ENCODE measurements around the gene RAMP1.

The RAMP1 gene

DNA sequence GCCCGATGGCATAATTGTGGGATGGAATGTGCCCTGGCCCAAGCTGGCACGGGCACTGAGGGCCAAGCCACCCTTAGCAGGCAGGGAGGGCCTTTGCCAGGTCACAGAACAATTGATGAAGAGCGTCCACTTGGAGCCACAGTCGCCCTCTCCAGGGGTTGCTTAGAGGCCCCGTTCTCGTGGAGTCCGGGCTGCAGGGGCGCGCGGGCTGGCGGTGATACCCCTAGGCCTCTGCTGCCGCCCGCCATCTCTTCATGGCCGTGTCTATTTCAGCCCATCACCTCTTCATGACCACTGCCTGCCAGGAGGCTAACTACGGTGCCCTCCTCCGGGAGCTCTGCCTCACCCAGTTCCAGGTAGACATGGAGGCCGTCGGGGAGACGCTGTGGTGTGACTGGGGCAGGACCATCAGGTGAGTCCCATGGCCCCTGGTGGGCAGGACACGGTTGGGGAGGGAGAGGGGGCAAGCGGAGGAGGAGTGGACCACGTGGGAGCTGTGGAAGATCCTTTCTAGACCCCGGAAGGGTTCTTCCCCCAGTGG is 17.6 kb downstream of the RAMP1 start:
- DNase-seq, result no peak

DNA sequence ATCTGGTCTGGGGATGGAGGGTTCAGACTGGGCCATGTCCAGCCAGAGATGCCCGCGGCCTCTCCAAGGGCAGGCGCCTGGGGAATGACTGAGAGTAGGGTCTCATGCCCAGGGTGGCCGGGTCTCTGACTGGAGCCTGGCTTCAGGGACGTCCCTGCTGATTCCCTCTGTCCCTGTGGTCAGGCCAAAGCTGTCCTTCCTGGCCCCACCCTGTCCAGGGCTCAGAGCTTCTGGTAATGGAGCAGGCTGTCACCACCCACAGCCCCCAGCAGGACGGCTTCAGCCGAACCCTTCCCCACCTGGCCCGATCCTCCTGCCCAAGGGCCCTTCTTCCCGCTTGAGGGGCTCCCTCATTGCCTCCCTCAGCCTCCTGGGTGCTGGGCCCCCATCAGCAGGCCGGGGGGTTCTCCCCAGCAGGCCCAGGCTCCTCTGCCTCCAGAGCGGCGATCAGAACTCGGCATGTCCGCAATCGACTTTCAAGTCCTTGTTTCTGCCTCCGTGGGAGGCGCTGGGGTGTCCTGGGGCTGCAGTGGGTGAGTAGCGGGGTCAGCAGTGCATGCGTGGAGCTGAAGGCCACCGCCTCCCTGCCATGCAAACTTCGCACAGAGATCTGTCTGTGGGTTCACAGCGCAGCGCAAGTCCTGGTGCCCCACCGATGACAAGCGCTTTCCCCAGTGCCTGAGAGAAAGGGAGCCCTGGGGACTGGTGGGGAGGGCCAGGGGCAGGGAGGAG is 18.3 kb downstream of the RAMP1 start:
- no peak for DNase-seq

DNA sequence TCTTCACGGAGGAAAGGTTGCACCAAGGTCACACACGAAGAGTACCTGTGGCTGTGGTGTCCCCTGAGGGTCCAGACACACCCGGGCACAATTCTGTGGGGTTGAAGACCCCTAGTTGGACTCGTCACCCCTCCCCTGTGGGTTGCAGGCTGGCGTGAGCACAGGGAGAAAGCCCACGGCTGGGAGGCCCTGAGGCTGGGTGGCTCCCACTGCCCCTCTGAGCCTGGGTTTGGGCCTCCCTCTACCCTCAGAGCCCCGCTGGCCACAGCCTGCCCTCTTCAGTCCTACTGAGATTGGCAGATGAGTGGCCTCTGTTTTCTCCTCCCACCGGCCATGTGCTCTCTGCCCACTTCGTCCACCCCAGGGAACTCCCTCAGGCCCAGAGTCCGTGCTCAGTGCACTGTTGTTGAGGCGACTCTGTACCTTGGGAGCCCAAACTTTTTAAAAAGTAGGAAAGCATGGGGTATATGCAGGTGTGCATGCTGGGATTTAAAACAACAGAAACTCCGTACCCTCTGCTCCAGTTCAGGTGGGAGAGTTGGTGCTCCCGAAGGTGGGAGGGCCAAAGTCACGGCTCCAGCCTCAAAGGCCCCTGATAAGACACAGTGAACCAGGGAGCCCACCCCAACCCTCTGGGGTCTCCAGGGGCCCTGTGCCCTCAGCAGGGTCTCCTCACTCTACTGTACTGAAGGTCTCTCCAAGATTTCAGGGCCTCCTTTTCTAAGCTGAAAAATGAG is 19.1 kb downstream of the RAMP1 start:
- DNase-seq, result no peak

DNA sequence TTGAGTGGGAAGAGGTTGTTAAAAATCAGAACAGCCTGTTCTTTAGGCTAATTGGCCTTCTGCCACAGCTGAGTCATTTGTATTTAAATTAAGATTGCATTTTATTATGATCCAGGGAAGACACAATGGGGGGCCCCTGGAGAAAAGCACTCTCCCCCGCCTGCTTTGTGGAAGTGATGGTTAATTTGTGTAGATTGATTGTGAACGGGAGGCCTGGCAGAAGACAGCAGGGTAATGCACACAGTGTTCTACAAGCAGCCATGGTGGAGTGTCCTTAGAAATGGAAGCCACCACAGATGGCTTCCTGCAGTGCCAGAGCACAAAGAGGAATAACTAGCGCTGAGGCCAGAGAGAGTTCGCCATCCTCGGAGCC is 19.6 kb downstream of the RAMP1 start:
- no peak for DNase-seq

DNA sequence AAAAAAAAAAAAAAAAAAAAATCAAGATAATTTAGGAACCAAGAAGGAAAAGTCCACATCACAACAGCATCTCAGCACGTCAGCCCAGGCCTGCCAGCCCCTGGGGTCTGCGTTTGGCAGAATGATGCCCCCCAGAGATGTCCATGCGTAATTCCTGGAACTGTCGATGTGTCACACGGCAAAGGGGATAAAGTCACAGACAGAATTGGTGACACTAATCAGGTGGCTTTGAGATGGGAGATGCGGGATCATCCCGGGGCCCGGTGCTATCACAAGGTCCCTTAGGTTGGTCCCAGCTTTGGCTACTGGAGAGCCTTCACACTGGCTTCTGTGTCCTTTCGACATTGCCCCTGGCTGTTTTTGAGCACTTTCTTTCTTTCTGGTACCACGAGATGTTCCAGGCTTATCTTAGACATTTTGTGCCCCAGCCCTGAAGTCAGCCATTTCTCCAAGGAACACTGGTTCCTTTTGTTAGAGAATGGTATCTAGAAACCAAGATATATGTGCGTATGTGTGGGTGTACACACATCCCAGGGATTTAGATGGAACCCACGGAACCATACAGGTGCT is 20.7 kb downstream of the RAMP1 start:
- DNase-seq, result no peak

DNA sequence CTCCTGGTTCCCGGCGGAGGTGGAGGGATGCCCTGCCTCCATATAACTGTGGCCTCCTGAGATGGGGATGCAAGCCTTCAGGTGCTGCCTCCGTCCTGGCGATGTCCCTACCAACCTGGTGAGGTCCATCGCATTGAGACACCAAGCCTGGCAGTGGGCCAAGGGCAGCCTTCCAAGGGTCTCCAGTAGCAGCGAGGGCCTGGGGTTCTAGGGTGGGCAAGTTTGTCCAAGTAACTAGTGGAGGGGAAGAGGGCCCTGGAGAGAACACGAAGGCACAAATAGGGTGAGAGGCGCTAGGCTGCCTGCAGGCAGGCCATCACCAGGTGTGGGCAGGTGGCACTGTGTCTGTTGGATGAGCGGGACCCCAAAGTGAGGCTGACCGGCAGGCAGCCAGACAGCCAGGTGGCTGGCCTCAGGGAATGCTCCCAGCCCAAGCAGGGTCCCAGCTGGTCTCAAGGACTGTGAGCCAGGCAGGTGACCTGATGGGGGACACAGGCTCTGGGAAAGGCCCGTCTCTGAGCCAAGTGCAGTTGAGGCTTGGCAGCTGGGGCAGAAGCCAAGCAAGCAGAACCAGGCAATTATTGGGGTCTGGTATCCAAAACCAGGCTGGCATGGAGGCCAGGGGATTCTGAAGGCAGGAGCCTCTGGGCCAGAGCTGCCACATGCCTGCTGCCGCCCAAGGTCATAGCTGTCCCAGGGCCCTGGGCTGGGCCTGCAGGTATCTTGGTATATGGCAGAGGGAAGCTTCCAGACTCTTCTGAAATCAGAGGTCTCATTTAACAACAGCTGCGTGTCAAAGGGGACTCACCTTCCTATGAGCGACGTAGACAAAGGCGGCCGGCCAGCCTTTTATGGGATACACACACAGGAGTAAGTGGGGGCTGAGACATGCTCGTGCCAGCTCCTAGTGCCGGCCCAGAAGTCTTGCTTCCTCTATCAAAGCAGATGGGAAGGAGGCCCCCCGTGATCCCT is 23.4 kb downstream of the RAMP1 start:
- DNase-seq, result no peak

DNA sequence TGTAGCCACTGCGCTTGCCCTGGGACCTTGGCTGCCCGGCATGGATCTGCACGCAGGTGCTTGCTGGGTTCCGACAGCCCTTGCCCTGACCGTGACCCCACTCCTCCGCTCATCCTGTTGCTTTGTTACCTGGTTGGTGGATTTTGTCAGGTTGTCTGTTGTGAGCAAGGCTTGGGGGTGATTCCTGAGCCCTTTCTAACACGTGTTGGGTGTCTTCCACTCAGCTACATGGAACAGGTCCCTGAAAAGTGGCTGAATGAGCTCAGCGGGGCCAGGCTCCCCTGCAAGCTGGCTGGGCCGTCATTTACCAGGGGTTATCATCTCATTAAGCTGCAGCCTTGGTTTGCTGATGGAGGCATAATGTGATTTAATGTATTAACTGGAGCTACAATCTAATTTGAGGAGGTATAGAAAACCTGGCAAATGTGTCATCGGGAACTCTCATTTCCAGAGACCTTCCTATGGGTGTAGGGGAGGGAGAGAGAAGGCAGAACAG is 24.6 kb downstream of the RAMP1 start:
- no peak for DNase-seq

DNA sequence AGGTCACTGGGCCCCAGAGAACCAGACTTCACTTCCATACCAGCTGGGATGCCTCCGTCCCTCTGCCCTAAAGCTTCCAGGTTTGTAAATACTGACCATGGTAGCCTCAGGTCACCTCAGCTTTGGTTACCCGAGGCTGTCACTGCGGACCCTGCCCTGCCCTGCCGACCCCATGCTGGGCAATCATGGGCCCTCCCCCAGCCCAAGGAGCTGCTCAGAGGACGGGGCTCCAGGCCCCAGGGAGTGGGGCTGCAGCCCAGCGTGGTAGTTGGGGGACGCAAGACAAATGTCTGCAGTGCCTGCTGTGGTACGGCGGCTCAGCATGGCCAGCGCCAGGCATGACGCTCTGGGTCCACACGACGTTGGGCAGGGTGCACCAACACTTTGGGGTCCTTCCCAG is 25.3 kb downstream of the RAMP1 start:
- no peak for DNase-seq

DNA sequence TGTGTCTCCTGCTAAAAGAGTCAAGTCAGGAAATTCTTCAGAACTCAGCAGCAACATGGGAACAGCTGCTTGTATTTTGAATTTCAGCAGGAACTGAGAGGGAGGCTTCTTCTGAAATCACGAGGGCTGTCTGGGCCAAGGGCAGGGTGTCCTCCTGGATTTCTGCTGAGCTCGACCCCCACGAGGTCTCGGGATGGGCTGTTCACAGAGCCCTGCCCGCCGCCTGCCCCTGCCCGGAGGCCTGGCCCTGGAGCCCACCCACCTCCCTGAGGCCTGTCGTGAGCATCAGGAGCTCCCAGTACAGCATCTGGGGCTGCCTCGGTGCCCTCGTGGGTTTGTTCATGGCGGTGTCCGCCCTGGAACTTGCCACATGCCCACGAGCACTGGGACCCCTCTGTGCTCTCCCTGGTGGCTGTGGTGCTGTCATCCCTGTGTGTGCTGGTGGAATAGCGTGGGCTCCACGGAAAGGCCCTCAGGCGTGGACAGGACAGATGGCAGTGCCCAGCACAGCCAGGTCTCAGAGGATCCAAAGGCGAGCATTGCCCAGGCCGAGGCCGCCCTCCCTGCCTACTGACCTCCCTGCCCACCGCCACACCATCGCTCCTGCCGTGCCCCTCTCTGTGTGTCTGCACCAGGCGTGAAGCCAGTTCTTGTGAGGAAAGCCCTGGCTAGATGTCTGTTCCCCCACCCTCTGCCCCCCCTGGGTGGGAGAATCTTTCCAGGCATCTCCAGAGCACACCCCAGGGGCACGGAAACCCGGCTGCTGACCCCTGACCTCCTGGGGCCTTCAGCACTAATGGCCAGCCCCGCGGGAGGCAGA is 25.9 kb downstream of the RAMP1 start:
- DNase-seq, result no peak

DNA sequence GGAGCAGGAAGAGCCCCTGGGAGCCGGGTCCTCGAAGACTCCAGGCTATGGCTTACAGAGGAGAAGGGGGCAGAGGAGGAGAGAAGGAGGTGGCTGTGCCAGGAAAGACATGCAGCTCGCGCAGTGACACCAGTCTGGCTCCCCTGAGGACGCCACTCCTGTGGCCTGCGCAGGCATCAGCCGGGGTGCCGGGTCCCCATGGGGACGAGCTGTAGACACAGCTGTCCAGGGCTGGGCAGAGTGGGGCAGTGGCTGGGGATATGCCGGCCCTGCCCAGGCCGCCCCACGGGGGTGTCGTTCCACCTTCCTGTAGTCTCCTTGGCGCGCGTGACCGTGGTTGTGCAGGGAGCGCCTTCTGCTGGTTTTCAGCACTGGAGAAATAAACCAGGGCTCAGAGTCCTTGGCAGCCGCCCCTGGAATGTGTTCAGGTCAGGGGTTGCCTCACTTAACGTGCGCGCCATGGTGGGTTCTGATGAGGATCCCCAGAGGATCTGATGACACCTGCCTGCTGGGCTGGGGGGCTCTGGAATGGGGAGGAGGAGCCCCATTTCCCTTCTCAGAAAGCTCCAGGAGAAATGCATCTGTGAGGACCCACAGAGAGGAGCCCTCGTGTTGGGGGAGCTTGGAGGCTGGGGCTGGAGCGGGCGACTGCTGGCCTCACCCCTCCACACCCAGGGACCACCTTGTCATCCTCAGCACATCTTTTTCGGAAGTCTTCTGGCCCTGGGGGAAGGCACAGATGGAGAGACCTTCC is 26.7 kb downstream of the RAMP1 start:
- no peak for DNase-seq

DNA sequence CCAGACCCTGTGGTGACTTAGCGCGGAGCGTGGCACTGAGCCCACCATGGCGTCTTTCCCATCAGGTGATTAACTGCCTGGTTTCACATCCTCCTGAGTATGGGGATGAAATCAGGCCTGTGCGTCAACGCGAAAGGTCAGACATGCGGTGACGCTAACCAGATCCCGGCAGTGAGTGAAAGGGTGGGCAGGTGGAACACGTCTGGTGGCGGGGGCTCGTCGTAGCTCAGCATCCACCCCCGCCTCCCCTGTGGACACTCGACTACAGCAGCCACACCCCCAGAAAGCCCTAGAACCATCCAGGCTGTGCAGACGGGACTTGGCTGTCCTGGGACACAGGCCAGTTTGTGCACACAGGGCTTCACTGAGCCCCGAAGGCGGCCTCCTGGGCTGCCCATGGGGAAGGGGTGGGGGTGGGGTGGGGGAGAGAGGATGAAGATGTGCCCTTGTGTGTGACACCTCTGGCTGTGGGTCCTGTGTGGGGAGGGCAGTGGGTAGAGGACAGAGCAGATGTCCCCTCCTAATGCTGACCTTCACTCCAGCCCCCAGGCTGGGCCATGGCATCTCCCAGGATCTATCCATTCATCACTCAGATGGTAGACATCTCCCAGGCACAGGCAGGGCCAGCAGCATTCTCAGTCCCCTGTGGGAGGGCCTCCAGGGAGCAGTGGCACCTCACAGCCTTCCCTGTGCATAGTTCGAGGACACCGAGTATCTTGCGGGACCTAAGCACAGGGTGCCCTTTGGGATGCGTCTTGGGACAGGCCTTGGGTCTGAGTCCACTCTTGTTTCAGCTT is 27.5 kb downstream of the RAMP1 start:
- DNase-seq, result no peak

DNA sequence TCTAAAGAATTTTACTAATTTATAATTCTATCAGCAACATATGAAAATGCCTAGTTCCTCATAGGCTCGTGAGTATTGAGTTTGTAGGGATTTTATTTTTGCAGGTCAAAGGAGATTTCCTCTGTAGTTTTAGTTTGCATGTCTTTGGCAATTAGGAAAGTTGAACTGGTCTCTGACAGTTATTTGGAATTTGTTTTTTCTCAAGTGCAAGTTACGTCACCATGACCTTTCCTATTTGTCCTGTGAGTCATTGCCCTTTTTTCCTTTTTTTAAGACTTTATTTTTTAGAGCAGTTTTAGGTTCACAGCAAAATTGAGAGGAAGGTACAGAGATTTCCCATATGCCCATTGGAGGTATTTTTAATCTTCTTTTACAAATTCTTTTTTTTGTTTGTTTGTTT is 29.0 kb downstream of the RAMP1 start:
- no peak for DNase-seq

DNA sequence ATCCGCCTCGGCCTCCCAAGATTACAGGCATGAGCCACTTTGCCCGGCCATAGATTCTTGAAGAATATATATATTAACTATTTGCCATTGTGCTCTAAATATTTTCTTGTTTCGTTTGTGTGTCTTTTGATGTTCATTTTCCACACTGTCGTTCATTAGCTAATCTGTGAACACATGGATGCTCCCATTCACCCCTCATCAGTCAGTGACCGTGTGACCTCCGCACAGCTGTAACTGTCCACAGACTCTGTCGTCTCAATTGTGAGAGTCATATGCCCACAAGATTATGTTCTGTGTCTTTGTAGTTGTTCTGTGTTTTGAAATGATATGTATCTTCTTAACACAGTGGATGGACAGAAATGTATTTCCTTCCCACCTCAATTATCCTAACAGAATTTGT is 29.6 kb downstream of the RAMP1 start:
- no peak for DNase-seq

DNA sequence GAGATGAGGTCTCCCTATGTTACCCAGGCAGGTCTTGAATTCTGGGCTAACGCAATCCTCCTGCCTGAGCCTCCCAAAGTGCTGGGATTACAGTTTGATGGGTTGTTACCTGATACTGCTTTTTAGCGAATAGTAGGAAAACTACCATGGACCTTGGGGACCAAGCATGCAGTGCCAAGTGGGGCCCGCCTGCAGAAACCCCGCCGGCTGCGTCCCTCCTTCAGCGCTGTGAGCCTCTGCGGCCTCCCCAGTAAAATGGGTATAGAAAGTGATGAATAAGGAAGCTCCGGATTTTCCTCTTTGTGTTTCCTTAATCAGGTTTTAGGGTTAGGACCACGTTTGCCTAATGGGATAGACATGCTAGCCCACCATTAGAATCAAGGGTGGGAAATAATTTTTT is 30.4 kb downstream of the RAMP1 start:
- DNase-seq, result no peak

DNA sequence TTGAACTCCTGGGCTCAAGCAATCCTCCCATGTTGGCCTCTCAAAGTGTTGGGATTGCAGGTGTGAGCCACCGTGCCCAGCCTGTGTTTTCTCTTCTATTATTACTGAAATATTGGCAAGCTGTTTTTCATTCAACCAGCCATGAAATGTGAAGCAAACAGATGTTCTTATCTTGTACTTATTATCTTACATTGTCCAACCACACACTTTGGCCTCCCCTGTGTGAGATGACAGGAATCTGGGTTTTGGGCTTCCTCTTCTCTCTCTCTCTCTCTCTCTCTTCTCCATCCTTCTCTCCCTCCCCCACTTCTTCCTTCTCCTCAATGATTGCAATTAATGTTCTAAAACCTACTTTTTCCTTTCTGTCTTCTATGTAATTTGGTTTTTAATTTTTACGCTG is 33.1 kb downstream of the RAMP1 start:
- no peak for DNase-seq

DNA sequence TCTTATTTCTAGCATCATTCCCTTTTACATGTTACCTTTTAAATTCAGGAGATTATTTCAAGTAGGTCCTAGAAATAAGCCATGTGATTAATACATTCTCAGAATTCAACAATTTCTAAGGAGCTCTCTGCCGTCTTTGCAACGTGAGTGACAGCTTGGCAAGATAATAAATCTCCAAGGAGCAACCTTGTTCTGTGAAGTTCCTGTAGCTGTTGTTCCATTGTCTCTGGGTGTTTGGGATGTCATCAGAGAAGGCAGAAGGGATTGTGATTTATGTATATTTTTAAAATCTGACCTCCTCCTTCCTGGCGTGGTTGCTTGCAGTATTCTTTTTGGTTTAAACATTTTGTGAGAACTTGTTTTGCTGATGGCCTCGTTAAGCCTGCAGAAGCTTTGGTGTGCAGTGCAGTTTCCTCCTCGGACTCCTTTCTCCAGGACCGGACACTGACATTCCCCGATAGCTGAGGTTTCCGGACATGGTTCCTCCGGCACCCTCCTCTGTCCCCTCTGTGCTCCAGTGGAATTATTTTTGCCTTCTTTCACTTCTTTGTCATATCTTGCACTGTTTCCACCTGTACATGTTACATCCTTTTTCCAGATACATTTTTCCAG is 33.7 kb downstream of the RAMP1 start:
- DNase-seq, result no peak

DNA sequence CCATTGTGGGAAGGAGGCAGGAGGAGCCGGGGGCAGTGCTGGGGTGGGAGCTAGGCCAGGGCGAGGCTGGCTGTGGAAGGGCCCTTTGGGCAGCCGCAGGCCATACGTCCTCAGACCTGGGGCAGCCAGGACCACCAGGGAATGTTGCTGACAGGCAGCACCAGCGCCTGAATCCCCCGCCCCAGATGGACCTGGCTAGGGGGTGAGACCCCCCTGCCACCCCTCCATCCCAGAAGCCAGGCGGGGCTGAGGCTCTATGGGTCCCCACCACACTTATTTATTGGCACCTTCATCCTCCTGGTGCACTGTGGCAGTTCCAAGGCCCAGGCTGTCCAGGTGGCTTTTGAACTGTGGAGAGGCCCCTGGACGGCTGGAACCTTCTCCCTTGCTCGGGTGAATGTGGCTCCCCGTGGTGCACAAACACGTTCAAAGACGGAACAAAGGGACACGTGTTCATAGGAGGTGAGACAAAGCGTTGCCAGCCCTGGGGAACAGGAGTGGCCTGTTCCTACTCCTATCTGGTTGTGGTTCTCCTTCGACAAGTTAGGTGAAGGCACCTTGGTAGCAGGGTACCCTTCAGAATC is 35.1 kb downstream of the RAMP1 start:
- no peak for DNase-seq

DNA sequence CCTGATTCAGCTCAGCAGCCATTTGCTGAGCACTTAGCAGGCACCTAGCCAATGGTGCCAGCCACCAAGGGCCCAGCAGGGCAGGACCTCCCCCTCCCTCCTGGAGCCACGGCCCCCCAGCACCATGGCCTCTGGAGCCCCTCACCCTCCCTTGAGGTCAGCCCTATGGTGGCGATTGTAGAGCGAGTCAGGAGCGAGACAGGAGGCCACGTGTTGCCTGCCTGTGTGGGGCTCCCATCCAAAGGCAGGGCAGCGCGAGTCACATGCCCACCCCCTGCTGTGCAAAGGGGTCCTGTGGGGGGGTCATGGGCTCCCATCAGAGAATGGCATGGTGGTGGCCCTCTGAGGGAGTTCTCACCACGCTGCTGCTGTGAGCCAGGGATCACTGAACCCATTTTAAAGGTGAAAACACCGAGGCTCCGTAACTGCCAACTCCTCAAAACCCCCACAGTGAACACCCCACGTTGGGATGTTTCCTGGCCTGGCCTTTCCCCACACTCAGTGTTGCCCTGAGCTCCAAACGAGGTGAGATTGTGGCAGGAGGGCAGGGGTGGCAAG is 35.6 kb downstream of the RAMP1 start:
- no peak for DNase-seq

Measured in CD4-positive, alpha-beta T cell treated with Interleukin-17A for 4 hours (primary cell).